K562 treated with DMSO at 1 percent for 12 hours (cell line): ENCODE measurements around the gene CADM3. TPM values are rescaled to one million over a fixed set of nuclear protein-coding genes. Genes with fewer than 3 reads are reported as not detected.

ENCODE experiments used
- total RNA-seq: library from RNA; unstranded; fragments of 300-600 nt; gene quantifications from 2 replicates; pipeline ENCODE4 v1.2.3, GENCODE V29; 2022; ENCODE audit not compliant: insufficient read depth

Gene CADM3
- total RNA-seq, result not detected in 2 replicates

GRCh38 chr1:159171254-159171687, at the start of gene CADM3:
Gene CADM3 (plus strand): TSS chr1:159171615. CDS start chr1:159171766, 151 bp downstream.

GRCh38 chr1:159204161-159205141, 33.0 kb downstream of the CADM3 start, which contains the start of gene ACKR1:
Gene ACKR1 (plus strand): TSS chr1:159204875. CDS start chr1:159204960, 85 bp downstream.

Other genes with a start within 250 kb of the CADM3 start
- not detected in 2 replicates for gene PYHIN1, start 240.1 kb upstream of the CADM3 start, total RNA-seq
- gene IFI16, start 161.7 kb upstream of the CADM3 start, total RNA-seq, result 14.1 and 28.2 TPM in 2 replicates
- gene AIM2, start 94.8 kb upstream of the CADM3 start, total RNA-seq, result 1.2 and 2.7 TPM in 2 replicates
- gene ACKR1, start 33.3 kb downstream of the CADM3 start, total RNA-seq, result not detected in 2 replicates
- gene FCER1A, start 130.7 kb downstream of the CADM3 start, total RNA-seq, result not detected in 2 replicates